ENCODE results near the gene LGALS4.

LGALS4 gene

DNA sequence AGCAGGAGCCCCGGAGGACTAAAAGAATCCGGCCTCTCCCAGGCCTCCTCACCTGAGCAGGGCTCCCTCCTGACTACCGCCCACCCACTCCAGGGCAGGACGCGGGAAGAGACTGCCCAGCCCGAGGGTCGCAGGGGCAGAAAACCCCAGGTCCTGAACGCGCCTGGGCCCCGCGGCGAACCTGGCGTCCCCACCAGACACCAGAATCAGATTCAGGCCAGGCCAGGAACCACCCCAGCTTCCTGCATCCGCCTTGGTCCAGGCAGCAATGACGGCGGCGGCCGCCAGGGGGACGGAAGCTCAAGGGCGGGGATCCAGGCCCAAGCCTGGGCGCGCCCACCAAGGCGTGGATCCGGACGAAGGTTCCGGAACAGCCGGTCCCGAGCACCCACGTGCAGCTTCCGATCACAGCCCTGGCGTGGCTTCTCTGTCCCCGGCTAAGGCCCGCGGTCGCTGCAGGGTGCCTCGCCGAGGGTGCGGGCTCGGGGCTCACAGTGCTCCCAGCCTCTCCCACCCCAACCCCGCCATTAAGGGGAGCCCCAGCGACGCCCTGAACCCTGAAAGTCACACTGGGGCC is 43.0 kb downstream of the LGALS4 start:
- TF ChIP-seq CEBPB (IDR thresholded peaks at IDR 0.05) (no peak), TAF1 (IDR thresholded peaks at IDR 0.05; ENCODE audit: low read depth) (no peak), NFIC (IDR thresholded peaks at IDR 0.05) (no peak), TEAD4 (IDR thresholded peaks at IDR 0.05) (no peak), FOXM1 (IDR thresholded peaks at IDR 0.05; ENCODE audit: borderline replicate concordance, low read depth) (no peak), ZBTB7A (IDR thresholded peaks at IDR 0.05; ENCODE audit: low read depth) (no peak), CREB1 (IDR thresholded peaks at IDR 0.05; ENCODE audit: low read depth) (no peak), EGR1 (IDR thresholded peaks at IDR 0.05) (no peak), EP300 (IDR thresholded peaks at IDR 0.05; ENCODE audit: borderline replicate concordance) (no peak), TCF12 (IDR thresholded peaks at IDR 0.05; ENCODE audit: low read depth) (no peak), YY1 (IDR thresholded peaks at IDR 0.05; ENCODE audit: low read depth) (no peak), RAD21 (IDR thresholded peaks at IDR 0.05; ENCODE audit: low read depth) (no peak)
- TF ChIP-seq, protein P1, sequence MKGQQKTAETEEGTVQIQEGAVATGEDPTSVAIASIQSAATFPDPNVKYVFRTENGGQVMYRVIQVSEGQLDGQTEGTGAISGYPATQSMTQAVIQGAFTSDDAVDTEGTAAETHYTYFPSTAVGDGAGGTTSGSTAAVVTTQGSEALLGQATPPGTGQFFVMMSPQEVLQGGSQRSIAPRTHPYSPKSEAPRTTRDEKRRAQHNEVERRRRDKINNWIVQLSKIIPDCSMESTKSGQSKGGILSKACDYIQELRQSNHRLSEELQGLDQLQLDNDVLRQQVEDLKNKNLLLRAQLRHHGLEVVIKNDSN (IDR thresholded peaks at IDR 0.05): no peak
- TF ChIP-seq, protein P2, sequence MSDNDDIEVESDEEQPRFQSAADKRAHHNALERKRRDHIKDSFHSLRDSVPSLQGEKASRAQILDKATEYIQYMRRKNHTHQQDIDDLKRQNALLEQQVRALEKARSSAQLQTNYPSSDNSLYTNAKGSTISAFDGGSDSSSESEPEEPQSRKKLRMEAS (IDR thresholded peaks at IDR 0.05): no peak
- TF ChIP-seq, protein P3, sequence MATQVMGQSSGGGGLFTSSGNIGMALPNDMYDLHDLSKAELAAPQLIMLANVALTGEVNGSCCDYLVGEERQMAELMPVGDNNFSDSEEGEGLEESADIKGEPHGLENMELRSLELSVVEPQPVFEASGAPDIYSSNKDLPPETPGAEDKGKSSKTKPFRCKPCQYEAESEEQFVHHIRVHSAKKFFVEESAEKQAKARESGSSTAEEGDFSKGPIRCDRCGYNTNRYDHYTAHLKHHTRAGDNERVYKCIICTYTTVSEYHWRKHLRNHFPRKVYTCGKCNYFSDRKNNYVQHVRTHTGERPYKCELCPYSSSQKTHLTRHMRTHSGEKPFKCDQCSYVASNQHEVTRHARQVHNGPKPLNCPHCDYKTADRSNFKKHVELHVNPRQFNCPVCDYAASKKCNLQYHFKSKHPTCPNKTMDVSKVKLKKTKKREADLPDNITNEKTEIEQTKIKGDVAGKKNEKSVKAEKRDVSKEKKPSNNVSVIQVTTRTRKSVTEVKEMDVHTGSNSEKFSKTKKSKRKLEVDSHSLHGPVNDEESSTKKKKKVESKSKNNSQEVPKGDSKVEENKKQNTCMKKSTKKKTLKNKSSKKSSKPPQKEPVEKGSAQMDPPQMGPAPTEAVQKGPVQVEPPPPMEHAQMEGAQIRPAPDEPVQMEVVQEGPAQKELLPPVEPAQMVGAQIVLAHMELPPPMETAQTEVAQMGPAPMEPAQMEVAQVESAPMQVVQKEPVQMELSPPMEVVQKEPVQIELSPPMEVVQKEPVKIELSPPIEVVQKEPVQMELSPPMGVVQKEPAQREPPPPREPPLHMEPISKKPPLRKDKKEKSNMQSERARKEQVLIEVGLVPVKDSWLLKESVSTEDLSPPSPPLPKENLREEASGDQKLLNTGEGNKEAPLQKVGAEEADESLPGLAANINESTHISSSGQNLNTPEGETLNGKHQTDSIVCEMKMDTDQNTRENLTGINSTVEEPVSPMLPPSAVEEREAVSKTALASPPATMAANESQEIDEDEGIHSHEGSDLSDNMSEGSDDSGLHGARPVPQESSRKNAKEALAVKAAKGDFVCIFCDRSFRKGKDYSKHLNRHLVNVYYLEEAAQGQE (IDR thresholded peaks at IDR 0.05; ENCODE audit: low read depth): no peak

DNA sequence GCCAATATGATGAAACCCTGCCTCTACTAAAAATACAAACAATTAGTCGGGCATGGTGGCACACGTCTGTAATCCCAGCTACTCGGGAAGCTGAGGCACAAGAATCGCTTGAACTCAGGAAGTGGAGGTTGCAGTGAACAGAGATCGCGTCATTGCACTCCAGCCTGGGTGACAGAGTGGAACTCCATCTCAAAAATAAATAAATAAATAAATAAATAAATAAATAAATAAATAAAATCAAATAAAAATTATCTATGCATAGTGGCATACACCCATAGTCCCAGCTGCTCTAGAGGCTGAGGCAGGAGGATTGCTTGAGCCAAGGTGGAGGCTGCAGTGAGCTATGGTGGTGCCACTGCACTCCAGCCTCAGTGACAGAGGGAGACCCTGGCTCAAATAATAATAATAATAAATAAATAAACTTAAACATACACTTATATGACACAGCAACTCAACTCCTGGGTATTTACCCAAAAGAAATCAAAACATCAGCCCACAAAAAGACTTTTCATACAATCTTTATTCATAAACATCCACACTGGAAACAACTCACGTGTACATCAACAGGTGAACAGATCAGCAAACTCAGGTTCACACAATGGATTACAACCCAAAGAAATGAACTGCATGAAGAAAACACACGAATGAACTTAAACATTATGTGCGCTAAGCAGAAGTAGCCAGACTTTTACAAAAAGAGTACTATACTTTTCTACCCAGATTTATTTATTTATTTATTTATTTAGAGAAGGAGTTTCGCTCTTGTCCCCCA is 46.3 kb downstream of the LGALS4 start:
- no peak for TF ChIP-seq YY1 (IDR thresholded peaks at IDR 0.05; ENCODE audit: low read depth)
- TF ChIP-seq, protein P2 (IDR thresholded peaks at IDR 0.05): no peak
- TF ChIP-seq FOXM1 (IDR thresholded peaks at IDR 0.05; ENCODE audit: borderline replicate concordance, low read depth): no peak
- no peak for TF ChIP-seq EP300 (IDR thresholded peaks at IDR 0.05; ENCODE audit: borderline replicate concordance)
- TF ChIP-seq TCF12 (IDR thresholded peaks at IDR 0.05; ENCODE audit: low read depth): no peak
- no peak for TF ChIP-seq RAD21 (IDR thresholded peaks at IDR 0.05; ENCODE audit: low read depth)
- no peak for TF ChIP-seq TEAD4 (IDR thresholded peaks at IDR 0.05)
- no peak for TF ChIP-seq EGR1 (IDR thresholded peaks at IDR 0.05)
- TF ChIP-seq, protein P1 (IDR thresholded peaks at IDR 0.05): no peak
- TF ChIP-seq, protein P3 (IDR thresholded peaks at IDR 0.05; ENCODE audit: low read depth): no peak

DNA sequence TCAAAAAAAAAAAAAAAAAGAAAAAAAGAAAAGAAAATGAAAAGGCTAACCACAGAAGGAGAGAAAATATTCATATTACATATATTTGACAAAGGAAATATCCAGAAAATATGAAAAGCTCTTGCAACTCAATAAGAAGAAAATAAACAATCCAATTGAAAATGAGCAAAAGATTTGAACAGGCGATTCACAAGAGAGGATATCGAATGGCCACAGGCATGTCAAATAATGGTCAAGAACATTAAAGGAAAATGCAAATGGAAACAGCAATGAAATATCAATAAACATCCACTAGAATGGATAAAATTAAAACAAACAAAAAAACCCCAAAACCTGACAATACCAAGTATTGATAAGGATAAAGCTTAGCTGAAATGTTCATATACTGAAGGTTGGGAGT is 47.5 kb downstream of the LGALS4 start:
- no peak for TF ChIP-seq RAD21 (IDR thresholded peaks at IDR 0.05; ENCODE audit: low read depth)
- no peak for TF ChIP-seq NFIC (IDR thresholded peaks at IDR 0.05)
- no peak for TF ChIP-seq FOXM1 (IDR thresholded peaks at IDR 0.05; ENCODE audit: borderline replicate concordance, low read depth)
- TF ChIP-seq, protein P3 (IDR thresholded peaks at IDR 0.05; ENCODE audit: low read depth): no peak
- no peak for TF ChIP-seq TCF12 (IDR thresholded peaks at IDR 0.05; ENCODE audit: low read depth)
- TF ChIP-seq EGR1 (IDR thresholded peaks at IDR 0.05): no peak
- TF ChIP-seq TEAD4 (IDR thresholded peaks at IDR 0.05): no peak
- TF ChIP-seq, protein P1 (IDR thresholded peaks at IDR 0.05): no peak
